ENCODE data around the gene TIE1.

DNA sequence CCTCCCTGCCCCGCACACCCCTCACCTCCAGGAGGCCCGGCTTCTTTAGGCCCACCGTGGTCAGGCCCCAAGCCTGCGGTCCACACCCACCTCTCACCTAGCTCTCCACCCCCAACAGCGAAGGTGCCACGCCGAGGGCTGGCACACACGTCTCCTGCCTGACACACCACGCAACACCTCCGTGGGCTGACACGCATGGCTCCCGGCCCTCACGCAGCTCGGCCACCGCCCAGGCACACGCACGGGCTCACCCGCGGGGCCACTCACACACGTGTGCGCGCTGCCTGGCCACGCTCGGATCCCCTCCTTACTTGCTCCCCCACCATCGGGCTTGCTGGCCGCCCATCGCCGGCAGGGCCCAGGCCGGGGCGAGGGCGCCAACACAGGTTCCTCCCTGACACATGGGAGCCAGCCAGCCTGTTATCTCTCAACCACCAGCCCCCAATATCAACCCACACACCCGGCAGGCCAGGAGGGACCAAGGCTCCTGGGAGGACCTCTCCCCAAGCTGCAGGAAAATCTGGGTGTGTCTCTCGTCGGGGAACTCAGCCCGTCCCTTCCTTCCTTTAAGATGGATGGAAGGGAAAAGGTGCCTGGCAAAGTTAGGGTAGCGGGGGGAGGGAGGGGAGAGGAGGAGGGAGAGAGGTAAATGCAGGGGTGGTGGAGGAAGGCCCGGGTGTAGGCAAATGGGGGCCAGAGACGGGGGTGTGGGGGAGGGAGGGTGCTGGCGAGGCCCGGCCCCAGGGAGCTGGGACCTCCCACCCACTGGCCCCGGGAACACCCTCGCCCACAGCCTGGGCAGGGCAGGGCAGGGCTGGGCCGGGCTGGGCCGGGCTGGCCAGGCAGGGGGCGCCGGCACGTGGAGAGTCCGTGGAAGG lies 66.5 kb downstream of the TIE1 start:
- TF ChIP-seq, protein P1, sequence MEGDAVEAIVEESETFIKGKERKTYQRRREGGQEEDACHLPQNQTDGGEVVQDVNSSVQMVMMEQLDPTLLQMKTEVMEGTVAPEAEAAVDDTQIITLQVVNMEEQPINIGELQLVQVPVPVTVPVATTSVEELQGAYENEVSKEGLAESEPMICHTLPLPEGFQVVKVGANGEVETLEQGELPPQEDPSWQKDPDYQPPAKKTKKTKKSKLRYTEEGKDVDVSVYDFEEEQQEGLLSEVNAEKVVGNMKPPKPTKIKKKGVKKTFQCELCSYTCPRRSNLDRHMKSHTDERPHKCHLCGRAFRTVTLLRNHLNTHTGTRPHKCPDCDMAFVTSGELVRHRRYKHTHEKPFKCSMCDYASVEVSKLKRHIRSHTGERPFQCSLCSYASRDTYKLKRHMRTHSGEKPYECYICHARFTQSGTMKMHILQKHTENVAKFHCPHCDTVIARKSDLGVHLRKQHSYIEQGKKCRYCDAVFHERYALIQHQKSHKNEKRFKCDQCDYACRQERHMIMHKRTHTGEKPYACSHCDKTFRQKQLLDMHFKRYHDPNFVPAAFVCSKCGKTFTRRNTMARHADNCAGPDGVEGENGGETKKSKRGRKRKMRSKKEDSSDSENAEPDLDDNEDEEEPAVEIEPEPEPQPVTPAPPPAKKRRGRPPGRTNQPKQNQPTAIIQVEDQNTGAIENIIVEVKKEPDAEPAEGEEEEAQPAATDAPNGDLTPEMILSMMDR (IDR thresholded peaks at IDR 0.05; ENCODE audit: low read depth, low read length) = no peak
- no peak for TF ChIP-seq POLR2A (IDR thresholded peaks at IDR 0.05; ENCODE audit: extremely low read depth, insufficient read length)
- TF ChIP-seq, protein P2, sequence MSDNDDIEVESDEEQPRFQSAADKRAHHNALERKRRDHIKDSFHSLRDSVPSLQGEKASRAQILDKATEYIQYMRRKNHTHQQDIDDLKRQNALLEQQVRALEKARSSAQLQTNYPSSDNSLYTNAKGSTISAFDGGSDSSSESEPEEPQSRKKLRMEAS (IDR thresholded peaks at IDR 0.05; ENCODE audit: low read depth, low read length) = peak; percentile 20; the same call in 1 of the 2 replicates

All from NB4 (cell line).